ENCODE data around the gene GALNTL6.

GRCh38 chr4:172356016-172356415 is 542.8 kb downstream of the GALNTL6 start:
- TF ChIP-seq HDGF (IDR thresholded peaks at IDR 0.05; ENCODE audit: borderline replicate concordance) (no peak), FOXM1 (IDR thresholded peaks at IDR 0.05; ENCODE audit: borderline replicate concordance) (no peak), NFRKB (IDR thresholded peaks at IDR 0.05) (no peak), CTBP1 (IDR thresholded peaks at IDR 0.05; ENCODE audit: borderline replicate concordance) (no peak), TARDBP (IDR thresholded peaks at IDR 0.05) (no peak), ARNT (IDR thresholded peaks at IDR 0.05) (no peak), SP1 (IDR thresholded peaks at IDR 0.05) (no peak), PKNOX1 (IDR thresholded peaks at IDR 0.05) (0 out of 2 replicates have a peak, but pooled peaks have one; percentile 21), ELF4 (IDR thresholded peaks at IDR 0.05) (no peak), L3MBTL2 (conservative IDR thresholded peaks at IDR 0.05) (no peak), SUZ12 (IDR thresholded peaks at IDR 0.05) (no peak), FOXK2 (IDR thresholded peaks at IDR 0.05) (no peak), ZNF384 (IDR thresholded peaks at IDR 0.05) (no peak)
